GM12874 (cell line): ENCODE results near the gene PCDH9.

Experiments used
- CTCF ChIP-seq: IDR thresholded peaks from 2 replicates; pipeline ENCODE4 v1.5.1; 2011; ENCODE audit warnings: low read depth, mild to moderate bottlenecking, control low read depth, low read length, moderate library complexity; ENCODE audit not compliant: insufficient read depth

PCDH9 gene

GRCh38 chr13:66369666-66370065 lies 860.5 kb downstream of the PCDH9 start:
- TF ChIP-seq CTCF, result no peak

DNA sequence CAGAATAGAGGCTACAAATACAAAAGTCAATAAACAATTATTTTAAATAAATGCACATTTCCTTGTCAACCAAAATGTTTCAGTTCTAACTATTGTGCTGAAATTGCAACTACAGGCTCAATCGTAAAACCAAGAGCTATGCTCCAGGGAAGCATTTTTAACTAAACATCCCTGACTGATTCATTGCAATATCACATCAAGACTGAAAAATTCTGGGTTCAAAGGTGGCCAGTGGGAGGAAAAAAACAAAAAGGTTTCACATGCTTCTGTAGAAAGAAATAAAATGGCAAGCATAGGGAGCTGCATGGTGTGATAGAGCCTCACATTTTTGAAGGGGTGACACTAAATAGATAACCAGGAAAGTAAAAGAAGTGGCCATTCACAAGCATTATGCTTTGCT lies 862.8 kb downstream of the PCDH9 start:
- no peak for TF ChIP-seq CTCF

DNA sequence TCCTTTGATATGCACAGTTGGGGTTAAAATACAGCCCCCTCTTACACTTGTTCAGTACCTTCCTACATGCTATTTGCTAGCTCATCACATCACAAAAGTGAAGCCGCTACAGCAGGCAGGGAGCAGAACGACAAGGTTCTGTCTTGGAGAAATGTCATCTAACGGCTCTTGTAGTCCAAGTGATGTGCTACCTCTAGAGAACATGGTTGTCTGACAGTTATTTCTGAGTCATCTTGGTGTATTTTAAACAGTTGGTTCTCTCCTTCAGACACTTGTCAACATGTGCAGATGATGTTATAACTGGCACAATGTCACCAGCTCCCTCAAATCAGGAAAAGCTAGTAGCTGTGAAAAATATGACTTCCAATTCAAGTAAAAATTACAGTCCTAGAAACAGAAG lies 865.0 kb downstream of the PCDH9 start:
- no peak for TF ChIP-seq CTCF

DNA sequence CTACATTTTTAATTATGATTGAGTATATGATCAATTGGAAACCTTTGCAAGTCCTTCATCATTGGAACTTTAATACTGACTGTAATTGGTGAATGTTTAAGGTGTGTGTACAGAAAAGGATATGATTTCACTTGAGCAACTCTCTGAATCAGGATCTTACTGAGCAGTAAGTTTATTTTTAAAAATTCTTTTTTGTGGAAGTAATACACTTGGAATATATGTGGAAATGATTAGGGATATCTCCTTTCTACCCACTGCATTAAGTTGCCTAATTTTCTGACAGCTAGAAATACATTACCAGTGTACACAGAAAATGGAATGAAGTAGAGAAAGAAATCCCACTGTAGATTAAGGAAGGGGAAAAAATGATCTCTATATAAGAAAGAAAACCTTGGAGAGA lies 865.8 kb downstream of the PCDH9 start:
- no peak for TF ChIP-seq CTCF

GRCh38 chr13:66362485-66362884 lies 867.7 kb downstream of the PCDH9 start:
- TF ChIP-seq CTCF, result no peak

- TF ChIP-seq CTCF, result no peak
Measured at GRCh38 chr13:66359910-66360552, 870.1 kb downstream of the PCDH9 start.

DNA sequence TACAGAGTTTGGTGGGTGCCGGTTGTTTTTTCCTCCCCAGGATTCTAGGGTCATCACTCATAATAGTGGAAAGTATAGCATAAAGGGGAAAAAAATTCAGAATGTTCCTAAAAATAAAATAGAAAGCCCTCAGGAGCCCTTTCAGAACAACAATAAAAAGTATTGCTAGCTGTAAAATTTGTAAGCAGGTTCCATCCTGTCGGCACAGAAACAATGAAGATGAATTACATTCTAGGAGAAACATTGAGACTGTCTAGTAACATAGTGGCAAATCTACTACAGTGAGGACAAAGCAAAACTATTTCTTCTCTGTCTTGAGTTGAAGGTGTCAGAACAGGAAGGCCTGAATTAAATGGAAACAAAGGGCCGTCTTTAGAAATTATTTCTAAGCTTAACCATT lies 870.7 kb downstream of the PCDH9 start:
- TF ChIP-seq CTCF, result no peak
